IPS-18c (cell line): ENCODE data around the gene KRTAP12-4.
"Not testable (repeated sequence)": the region's sequence is repeated elsewhere in the genome, so short reads cannot be mapped to it uniquely, and the experiment has no call there.

Source experiments
- H3K4me3 ChIP-seq: 2 replicates; pipeline ENCODE4 v1.7.0; 2013; ENCODE audit warnings: low read depth, mild to moderate bottlenecking, low read length, moderate library complexity; ENCODE audit not compliant: insufficient read depth
- H3K9me3 ChIP-seq: one replicate; pipeline ENCODE4 v1.6.1; 2013; ENCODE audit warnings: mild to moderate bottlenecking, low read length, moderate library complexity; ENCODE audit not compliant: control insufficient read depth, insufficient read depth

The KRTAP12-4 gene, protein sequence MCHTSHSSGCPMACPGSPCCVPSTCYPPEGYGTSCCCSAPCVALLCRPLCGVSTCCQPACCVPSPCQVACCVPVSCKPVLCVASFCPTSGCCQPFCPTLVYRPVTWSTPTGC

GRCh38 chr21:44654576-44655175 lies at the start of gene KRTAP12-4:
Gene KRTAP12-4, minus strand, starts transcription at chr21:44654659. Its CDS starts 45 bp downstream, at chr21:44654614.
- H3K9me3 ChIP-seq = no peaks in the 10 kb centered on the region
- no peak within 1 kb of the TSS for H3K4me3 ChIP-seq

GRCh38 chr21:44703731-44704635 lies 49.5 kb upstream of the KRTAP12-4 start:
- Histone ChIP-seq H3K4me3 (peak overlapping the region; percentile 38; the same call in 1 of the 2 replicates), H3K9me3 (peaks cover 2% of the 10 kb centered on the region)

- H3K9me3 ChIP-seq = peaks cover 2% of the 10 kb centered on the region
- no peak overlapping the region for H3K4me3 ChIP-seq
These were observed 48.7 kb upstream of the KRTAP12-4 start for GRCh38 chr21:44702973-44703730.

GRCh38 chr21:44702111-44702972 lies 47.9 kb upstream of the KRTAP12-4 start:
- H3K9me3 ChIP-seq = peaks cover 2% of the 10 kb centered on the region
- H3K4me3 ChIP-seq = no peak overlapping the region

DNA sequence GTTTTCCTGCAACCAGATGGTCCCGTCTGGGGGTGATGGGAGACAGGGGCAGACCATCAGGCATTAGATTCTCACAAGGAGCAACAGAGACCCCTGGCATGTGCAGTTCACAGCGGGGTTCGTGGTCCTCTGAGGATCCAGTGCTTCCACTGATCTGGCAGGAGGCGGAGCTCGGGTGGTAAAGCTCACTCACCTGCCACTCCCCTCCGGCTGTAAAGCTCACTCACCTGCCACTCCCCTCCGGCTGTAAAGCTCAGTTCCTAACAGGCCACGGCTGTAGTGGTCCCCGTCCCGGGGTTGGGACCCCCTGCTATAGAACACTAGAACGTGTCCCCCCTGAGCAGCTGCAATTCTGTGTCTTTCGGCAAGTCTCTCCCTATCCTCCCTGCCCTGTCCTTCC lies 47.1 kb upstream of the KRTAP12-4 start:
- H3K9me3 ChIP-seq = peaks cover 2% of the 10 kb centered on the region
- no peak overlapping the region for H3K4me3 ChIP-seq

DNA sequence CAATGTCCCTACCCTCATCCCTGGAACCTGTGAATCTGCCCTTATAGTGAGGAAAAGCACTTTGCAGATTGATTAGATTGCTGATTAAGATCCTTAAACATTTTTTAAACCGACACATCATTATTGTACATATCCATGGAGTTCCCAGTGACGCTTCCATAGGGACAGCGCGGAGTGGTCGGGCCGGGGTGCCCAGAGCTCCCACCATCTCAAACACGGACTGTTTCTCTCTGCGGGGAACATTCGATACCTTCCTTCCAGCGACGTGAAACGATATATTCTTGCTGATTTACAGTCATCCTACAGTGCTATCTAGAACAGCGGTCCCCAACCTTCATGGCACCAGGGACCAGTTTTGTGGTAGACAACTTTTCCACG lies 46.6 kb upstream of the KRTAP12-4 start:
- Histone ChIP-seq H3K9me3 (no peaks in the 10 kb centered on the region), H3K4me3 (no peak overlapping the region)

DNA sequence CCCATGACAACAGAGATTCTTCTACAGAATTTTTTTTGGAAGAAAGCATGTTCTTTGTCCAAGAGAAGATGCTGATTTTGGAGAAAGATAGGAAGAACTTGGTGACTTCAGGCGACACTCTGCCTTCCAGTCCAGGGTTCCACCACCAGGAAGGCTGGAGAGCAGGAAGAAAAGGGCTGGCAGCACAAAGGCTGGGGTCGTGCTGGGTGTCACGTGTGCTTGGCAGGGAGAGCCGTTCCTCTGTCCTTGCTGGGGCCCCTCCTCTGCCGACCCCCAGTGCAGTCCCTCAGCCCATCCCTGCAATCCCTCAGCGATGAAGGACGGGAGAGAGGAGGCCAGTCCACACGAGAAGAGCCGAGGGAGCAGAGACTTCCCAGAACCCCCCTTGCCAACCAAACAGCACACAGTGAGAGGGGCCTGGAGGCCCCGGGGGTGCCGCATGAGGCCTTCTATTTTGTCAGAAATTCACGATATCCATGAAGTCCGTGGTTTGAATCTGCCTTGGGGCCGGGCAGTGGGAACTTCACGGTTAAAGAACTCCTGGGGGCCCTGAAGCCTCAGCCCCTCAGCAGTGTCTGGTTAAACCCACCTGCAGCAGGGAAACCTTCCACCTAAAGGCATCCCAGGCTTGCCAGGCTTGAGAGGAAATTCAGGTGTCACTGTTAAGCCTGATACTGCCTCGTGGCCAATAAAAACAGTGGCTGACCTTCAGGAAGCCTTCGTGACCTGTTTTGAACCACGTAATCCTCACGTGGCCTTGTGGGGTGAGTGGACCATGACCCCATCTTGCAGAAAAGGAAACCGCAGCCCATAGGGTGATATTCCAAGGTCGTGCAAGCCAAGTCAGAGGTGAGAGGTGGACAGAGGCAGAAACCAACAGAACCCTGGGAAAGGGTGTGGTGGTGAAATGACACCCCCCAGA lies 45.9 kb upstream of the KRTAP12-4 start:
- no peaks in the 10 kb centered on the region for H3K9me3 ChIP-seq
- no peak overlapping the region for H3K4me3 ChIP-seq

GRCh38 chr21:44699502-44700001 lies 45.1 kb upstream of the KRTAP12-4 start:
- Histone ChIP-seq H3K9me3 (no peaks in the 10 kb centered on the region), H3K4me3 (no peak overlapping the region)

- H3K4me3 ChIP-seq = no peak overlapping the region
- H3K9me3 ChIP-seq = no peaks in the 10 kb centered on the region
These were observed 43.6 kb upstream of the KRTAP12-4 start for GRCh38 chr21:44697811-44698734.

DNA sequence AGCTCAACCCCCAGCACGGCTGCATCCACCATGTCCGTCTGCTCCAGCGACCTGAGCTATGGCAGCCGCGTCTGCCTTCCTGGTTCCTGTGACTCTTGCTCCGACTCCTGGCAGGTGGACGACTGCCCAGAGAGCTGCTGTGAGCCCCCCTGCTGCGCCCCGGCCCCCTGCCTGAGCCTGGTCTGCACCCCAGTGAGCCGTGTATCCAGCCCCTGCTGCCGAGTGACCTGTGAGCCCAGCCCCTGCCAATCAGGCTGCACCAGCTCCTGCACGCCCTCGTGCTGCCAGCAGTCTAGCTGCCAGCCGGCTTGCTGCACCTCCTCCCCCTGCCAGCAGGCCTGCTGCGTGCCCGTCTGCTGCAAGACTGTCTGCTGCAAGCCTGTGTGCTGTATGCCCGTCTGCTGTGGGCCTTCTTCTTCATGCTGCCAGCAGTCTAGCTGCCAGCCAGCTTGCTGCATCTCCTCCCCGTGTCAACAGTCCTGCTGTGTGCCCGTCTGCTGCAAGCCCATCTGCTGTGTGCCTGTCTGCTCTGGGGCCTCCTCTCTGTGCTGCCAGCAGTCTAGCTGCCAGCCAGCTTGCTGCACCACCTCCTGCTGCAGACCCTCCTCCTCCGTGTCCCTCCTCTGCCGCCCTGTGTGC lies 42.8 kb upstream of the KRTAP12-4 start, which contains the start of gene KRTAP10-12:
TSS of gene KRTAP10-12 (plus strand) at position 1 of the 639 bp plus-strand sequence. CDS start at position 31, 30 bp downstream.
- H3K9me3 ChIP-seq, H3K4me3 ChIP-seq: not testable (repeated sequence)

DNA sequence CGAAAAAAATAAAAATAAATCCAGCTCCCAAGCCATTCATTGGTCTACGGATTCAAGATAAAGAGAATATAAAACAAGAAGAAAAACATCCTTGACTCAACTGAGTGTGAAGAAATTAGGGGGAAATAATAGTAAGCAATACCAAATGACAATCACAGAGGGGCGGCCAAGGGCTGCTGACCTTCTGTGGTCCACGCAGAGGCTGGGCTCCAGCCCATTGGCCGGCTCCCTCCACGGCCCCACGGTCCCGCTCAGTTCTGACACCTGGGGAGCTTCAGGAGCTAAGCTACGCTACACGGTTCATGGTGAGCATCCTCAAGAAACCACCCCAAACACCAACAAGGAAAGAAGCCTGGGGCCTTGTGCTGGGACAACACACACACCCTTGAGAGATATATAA lies 42.1 kb upstream of the KRTAP12-4 start:
- no peaks in the 10 kb centered on the region for H3K9me3 ChIP-seq
- no peak overlapping the region for H3K4me3 ChIP-seq

DNA sequence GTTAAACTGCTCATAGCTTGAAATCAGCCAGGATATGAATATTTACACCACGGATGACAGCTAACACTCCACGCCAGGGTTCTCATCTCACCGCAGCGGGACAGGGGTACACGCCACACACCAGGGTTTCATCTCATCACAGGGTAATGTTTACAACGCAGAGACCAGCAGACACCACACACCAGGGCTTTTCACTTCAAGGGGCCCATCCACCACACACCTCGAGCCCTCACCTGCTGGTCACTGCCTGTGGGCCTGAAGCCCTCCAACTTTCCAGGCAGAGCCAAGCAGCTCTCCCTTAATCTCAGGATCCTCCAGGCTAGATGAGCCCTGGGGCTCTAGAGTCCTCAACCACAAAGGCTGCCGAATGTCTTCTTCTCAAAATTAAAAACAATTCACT lies 41.2 kb upstream of the KRTAP12-4 start:
- Histone ChIP-seq H3K4me3 (no peak overlapping the region), H3K9me3 (no peaks in the 10 kb centered on the region)

- Histone ChIP-seq H3K4me3 (no peak overlapping the region), H3K9me3 (no peaks in the 10 kb centered on the region)
These were observed 40.7 kb upstream of the KRTAP12-4 start for GRCh38 chr21:44695184-44695583.

GRCh38 chr21:44694776-44695175 lies 40.3 kb upstream of the KRTAP12-4 start:
- Histone ChIP-seq H3K9me3 (no peaks in the 10 kb centered on the region), H3K4me3 (no peak overlapping the region)
